NCI-H128 (cell line): ENCODE results near the gene CCT6B.
"Not testable (repeated sequence)": the region's sequence is repeated elsewhere in the genome, so short reads cannot be mapped to it uniquely, and the experiment has no call there.

Experiments used
- DNase-seq: peaks from one replicate; lab custom pipeline; 2025; ENCODE audit not compliant: unreplicated experiment; lab: John Stamatoyannopoulos, UW

The CCT6B gene

DNA sequence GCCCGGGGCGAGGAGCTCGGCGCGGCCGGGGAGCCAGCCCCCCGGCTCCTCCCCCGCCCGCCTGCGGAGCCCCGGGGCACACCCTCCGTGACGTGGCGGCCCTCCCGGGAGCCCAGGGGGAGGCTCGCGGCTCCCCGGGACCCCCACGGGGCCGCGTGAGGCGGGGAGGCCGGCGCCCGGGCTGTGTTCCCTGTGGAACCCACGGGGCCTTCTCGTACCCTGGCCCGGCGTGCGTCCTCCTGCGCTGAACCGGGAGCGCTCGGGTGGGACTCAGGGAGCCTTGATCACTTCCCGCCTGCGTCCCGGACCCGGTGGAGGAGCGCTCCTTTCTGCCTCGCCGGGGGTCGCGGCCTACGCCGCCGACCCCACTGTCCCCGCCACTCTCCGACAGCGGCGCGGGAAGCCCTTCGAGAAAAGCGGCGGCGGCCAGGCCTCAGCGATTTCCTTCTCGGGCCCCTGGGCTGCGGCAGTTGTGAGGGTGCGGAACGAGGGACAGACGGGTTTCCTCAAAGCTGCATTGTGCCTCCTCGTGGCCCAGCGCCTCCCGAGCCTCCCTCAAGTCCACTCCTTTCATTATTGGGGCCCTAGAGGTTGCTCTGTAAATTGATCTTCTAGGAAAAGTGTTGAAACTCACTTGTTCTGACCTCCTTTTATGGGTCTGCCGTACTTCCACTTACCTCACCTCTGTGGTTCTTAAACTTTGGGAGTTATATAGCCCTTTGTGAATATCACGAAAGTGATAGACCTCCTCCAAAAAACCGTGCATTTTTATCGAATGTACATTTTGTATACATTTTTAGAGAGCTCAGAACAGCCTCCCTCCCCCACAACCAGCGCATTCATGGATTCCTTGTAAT is 19.6 kb upstream of the CCT6B start:
- no peak for DNase-seq

DNA sequence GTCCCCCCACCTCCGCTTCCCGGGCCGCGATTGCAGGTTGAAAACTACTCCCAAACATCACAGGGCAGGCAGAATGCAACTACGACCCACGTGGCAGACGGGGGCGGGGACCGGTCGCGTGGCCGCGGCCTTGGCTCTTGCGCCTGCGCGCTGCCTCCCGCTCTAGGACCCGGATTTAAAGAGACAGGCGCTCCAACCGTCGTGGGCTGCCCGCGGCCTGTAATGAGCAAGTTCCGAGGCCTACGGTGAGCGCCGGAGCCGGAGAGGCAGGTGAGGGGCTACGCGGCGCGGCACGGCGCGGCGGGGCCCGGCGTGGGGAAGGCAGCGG is 19.1 kb upstream of the CCT6B start, which contains the start of gene LIG3:
TSS of gene LIG3 (plus strand) at position 160 of the 328 bp plus-strand sequence. CDS start 2,494 bp downstream, outside the sequence.
- peak; percentile 76 for DNase-seq

DNA sequence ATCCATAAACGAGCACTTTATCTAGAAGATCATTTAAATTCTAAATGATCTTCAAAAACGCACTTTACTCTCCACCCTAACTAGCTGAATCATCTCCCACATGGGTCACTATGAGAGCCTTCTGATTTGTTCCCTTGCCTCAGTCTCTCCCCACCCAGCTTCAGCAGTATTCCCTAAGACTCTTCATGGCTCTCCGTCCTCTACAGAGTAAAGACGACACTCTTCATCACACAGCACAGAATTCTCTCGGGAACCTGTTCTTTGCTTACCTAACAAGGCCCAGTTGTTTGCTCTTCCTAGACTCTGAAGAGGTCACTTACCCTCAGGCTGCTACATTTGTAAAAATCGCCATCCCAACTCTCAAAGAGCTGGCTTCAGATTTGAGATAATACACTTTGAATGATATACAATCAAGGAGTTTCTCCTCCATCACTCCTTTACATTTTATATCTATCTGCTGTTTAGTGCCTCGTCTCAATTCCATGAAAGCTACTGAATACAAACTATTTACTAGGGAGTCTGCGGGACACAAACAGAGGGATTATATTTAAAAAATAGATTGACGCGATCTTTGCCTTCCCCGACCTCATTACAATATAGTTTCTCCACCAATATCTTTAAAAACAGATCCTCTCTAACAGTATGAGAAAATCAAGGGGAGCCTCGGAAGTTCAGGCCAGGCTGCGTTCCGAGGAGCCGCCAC is 18.5 kb upstream of the CCT6B start:
- DNase-seq = no peak

DNA sequence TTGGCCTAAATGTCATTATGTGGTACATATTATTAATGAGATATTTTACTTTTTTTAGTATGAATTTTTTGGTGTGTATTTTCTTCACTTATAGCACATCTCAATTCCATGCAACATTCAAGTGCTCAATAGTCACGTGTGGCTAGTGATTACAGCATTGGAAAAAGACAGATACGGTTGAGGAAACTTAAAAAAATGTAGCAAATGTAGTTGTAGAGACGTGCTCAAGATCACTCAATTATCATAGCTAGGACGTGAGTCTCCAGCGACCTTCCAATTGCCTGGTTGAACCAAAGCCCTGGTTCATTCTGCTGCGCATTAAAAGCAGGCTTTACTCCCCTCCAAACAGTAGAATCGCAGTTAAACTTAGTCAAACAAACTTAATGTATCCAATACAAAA is 17.9 kb upstream of the CCT6B start:
- DNase-seq = no peak

DNA sequence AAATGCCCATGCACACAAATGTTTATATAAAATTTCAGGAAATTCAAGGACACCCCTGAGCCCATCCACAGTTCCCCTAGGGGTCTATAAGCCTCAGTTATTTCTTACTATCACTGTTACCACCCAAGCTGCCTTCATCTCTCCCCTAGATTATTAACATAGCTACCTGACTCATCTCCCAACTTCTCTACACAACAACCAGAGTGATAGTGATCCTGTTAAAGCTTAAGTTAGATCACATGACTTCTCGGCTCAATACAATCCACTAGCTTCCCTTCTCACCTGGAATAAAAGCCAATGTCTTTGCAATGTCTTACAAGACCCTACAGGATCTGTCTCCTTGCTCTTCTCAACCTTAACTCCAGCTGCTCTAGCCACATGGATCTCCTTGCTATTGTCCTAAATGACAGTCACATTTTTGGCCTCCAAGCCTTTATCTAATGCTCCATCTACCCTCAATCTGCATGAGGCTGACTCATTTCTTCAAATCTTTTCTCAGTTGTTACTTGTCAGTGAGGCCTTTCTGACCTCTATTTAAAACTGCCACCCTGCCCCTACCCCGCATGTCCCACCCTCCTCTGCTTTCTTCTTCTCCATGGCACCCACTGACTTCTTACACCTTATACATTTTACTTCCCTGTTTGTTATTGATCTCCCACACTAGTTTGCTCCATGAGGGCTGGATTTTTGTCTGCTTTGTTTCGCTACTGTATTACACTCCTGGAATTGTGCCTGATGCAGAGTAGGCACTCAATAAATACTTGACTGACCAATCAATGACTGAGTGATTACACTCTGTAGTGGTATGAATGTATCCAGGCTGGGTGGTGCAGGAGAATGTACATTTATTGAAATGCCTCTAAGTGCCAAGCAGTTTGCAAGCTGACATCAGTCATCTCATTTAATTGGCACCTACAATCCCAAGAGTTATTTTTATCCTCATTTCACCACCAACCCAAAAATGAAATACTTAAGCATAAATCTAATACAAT is 13.8 kb upstream of the CCT6B start:
- DNase-seq = no peak

DNA sequence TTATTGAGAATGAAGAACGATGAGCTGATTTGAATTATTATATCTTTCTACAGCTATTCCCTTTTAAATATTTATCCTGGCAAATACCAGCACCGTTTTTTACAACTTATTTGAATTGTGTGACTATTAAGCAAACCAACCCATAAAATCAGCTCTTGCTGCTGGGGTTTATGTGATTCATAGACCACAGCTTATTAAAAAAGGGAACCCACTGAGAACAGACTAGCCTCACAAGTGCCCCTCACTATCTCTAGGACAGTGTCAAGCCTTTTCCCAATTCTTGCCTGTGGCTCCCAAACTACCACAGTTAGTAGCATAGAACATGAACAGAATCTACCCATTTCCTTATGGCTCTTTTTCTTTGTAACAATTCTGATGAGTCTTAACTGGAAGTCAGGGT is 12.9 kb upstream of the CCT6B start:
- DNase-seq = no peak

DNA sequence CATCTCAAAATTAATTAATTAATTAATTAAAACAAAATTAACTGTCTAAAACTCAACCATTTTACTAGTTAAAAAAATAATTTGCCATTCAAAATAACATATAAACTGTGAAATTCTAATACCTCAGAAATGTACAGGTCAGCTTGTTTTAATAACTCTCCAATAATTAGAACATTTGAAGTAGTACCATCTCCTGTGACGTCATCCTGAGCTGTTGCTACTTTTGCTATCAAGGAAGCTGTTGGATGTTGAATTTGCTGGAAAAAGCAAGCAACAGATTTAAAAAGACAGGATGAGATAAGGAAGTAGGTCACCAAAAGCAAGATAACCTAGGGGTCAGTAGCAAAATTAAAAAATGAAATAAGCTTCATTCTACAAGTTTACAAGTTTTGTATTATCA is 2.8 kb downstream of the CCT6B start:
- DNase-seq = no peak

DNA sequence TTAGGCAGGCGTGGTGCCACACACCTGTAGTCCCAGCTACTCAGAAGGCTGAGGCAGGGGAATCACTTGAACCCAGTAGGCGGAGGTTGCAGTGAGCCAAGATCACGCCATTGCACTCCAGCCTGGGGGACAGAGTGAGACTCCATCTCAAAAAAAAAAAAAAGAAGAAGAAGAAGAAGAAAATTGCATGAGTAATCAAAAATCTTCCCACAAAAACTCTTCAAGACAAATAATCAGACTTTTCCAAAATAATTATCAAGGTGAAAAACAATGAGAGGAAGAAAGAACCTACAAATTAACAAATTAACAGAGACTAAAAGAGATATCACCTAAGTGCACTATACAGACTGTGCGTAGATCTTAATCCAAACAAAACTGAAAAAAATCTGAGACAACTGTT is 10.5 kb downstream of the CCT6B start:
- not testable (repeated sequence) for DNase-seq

DNA sequence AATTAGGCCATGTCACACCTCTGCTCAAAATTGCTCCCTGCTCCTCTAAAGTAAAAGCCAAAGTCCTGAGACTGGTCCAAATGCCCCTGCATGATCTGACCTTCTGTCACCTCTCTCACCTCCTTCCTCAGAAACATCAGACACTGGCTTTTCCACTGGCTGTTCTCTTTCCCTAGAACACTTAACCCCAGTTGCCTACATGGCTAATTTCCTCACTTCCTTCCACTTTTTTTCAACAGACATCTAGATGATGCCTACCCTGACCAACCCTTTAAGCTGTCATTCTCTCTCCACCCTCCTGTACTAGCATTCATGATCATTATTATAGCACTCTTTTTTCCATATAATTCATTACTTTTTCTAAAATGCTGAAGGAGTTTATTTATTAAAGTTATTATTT is 31.0 kb downstream of the CCT6B start:
- no peak for DNase-seq

DNA sequence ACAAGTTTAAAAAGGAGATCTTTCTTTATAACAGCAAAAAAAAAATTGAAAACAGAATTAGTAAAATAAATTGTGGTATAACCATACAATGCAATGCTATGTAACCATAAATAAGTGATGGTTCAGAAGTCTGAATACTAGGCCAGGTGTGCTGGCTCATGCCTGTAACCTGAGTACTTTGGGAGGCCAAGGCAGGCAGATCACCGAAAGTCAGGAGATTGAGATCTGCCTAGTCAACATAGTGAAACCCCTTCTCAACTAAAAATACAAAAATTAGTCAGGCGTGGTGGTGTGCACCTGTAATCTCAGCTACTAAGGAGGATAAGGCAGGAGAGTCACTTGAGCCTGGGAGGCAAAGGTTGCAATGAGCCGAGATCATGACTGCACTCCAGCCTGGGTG is 34.6 kb downstream of the CCT6B start:
- DNase-seq = no peak

DNA sequence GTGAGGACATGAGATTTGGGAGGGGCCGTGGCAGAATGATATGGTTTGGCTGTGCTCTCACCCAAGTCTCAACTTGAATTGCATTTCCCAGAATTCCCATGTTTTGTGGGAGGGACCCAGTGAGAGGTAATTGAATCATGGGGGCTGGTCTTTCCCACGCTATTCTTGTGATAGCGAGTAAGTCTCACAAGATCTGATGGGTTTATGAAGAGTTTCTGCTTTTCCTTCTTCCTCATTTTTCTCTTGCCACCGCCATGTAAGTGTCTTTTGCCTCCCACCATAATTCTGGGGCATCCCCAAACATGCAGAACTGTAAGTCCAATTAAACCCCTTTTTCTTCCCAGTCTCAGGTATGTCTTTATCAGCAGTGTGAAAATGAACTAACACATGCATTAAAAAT is 40.6 kb downstream of the CCT6B start:
- no peak for DNase-seq

DNA sequence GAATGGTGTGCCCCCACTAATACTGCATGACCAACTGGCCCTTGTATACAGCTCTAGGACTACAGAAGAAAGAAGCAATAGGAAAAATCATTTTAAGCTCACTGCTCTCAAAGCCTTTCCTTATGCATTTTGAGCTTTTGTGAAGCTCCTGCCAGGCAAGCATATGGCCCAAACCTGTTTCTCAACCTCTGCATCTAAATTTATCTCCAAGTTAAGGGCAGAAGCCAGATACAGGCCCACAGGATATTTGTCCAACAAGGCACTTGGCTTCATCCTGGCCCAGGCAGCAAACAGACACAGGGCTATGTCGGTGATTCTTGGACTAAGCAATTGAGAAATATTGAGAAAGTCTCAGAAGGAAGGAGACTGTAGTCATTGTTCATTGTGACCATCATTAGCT is 43.9 kb downstream of the CCT6B start:
- DNase-seq = no peak

DNA sequence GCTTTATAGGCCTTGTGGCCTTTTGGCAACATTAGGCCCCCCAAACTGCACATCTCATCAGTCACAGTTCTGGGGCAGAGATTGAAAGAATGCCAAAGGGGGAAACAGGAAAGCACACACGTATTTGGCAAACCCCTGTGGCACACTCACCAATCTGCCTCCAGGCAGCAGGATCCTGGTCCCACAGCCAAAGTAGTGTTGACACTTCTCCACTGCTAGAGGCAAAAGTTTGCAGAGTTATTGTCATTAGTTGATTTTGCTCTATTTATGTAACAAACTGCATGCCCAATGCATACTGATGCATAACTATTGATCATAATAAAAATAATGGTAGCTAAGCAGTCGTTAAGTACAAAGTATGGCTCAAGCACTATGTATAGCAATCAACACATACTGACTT is 45.1 kb downstream of the CCT6B start:
- no peak for DNase-seq

DNA sequence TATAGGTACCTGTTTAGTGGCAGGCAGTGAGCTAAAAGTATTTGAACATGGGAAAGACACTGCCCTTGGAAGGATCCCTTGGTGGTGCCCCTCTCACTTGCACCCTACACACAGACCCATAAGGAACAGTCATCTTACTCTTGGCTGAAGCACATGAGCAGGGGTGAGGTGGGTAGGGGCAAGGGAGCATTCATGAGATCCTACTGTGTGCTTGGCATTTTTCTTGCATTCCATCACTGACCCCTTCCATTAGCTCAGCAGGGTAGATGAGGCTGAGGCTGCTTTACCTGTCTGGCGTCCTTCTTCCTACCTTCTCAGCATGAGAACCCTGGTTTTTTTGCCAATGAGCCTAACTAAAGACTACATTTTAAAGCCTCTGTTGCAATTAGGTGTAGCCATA is 48.3 kb downstream of the CCT6B start:
- no peak for DNase-seq

DNA sequence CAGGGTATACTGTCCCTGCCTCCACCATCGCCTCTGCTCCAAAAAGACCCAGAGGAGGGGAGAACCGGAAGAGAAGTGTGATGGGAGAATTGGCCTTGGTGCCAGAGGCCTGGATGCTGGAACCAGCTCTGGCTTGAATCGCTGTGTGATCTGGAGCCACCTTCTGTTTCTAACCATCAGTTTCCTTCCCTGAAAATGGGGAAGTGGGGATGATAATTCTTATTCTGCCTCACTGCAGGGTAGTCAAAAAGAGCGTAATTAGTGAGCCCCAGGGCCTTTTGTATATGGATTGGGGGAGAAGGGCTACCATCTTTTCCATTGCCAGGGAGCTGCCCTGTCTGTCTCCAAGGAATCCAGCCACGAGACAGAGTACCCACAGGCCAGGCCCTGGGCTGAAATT is 52.2 kb downstream of the CCT6B start:
- DNase-seq = no peak

DNA sequence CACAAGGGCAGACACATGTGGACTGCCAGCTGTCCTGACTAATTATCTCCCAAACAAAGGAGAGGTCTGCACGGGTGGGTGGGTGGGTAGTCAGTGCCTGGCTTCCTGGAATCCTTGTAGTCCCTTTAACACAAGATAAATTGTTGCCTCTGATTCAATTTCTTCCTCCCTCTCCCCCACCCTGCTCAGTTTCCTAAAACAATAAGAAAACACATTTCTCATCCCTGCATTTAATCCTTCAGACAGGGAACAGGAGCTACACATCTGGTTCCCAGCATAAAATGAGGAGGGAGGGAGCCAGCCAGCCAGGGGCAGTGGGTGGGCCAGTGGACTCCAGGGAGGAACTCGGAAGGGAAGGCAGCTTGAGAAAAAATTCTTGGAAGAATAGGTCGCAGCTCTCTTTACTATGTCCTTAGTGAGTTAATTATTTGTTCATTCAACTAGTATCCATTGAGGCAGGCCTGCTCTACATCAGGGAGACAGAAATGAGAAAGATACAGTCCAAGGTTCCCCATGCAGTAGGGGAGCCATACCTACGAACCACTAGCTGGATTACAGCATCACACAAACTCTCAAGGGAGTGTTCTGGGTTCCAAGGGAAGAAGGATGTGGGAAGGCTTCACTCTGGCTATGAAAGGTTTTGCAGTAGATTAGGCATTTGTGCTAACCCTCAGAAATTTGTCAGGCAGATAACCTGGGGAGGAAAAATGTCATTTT is 58.3 kb downstream of the CCT6B start:
- DNase-seq = no peak

DNA sequence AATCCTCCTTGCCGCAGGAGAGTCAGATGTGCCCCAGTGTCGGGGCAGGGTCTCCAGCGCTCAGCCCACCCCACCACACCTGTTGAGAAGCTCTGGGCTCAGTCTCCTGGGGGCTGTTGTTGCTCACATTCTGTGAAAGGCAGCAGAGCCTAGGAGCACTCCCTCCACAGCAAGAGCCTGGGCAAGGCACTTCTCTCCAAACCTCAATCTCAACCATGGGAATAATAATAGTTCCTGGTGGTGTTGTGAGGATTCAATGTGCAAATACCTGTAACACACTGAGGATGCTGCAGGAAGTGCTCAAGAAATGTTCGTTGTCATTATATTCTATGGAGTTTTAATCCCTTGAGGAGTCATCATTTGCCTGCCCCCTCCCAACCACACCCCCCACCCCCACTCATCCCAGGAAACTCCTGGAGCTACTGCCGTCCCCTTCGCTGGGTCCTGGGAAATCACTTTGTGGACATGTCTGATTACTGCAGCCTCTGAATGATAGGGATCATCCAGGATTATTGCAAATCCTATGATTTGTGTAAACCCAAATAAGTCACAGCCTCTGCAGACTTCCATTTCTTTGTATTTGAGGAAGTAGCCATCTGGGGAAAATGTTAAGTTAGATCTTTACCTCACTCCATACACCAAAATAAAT is 61.5 kb downstream of the CCT6B start:
- no peak for DNase-seq

DNA sequence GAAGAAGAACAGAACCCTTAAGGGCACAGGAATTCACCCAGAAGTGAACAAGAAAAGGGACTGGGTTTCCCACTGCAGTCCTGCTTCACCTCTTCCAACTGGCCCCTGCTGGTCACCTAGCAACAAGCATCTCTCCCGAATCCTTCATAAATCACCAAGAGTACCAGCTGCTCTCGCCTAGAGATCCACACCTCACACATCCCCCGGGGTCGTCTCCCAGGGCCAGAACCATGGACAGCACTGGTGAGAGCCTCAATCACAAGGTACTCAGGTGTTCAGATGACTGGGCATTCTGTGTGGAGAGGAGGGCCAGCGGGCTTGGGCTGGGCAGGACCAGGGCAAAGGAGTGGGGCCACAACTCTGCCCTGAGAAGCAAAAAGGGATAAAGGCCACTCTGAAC is 65.9 kb downstream of the CCT6B start:
- no peak for DNase-seq

DNA sequence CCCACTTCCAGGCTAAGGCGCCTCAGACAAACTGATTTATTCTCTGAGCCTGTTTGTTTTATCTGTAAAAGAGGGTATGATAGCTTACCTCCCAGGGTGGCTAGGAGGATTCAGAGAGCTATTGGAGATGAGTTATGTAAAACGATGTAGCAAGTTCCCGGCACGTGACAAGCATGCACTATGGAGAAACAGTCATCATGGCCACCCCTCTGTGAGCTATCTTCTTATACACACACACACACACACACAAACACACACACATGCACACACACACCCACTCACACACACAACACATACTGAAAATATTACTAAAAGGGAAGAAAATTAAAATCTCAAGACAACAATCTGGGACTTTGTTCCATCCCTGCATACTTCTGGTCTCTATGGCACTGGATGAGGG is 66.3 kb downstream of the CCT6B start:
- DNase-seq = no peak
